Neuron (in vitro differentiated cells): ENCODE measurements around the gene TEKT5.

Experiments used
- H2AFZ ChIP-seq: one replicate; pipeline ENCODE4 v1.6.1; 2013; ENCODE audit warnings: low read depth, mild to moderate bottlenecking, inconsistent platforms, low read length, moderate library complexity
- H3K27me3 ChIP-seq: one replicate; pipeline ENCODE4 v1.6.1; 2013; ENCODE audit warnings: low read length; ENCODE audit not compliant: insufficient read depth
- H3K36me3 ChIP-seq: one replicate; pipeline ENCODE4 v1.6.1; 2013; ENCODE audit warnings: low read length; ENCODE audit not compliant: insufficient read depth
- H3K4me1 ChIP-seq: one replicate; pipeline ENCODE4 v1.6.1; 2013; ENCODE audit warnings: low read length; ENCODE audit not compliant: insufficient read depth
- H3K4me3 ChIP-seq: 2 replicates; pipeline ENCODE4 v1.5.1; 2013; ENCODE audit warnings: mild to moderate bottlenecking, low read length, moderate library complexity
- H3K9me3 ChIP-seq: one replicate; pipeline ENCODE4 v1.6.1; 2013; ENCODE audit warnings: low read length

TEKT5 gene

DNA sequence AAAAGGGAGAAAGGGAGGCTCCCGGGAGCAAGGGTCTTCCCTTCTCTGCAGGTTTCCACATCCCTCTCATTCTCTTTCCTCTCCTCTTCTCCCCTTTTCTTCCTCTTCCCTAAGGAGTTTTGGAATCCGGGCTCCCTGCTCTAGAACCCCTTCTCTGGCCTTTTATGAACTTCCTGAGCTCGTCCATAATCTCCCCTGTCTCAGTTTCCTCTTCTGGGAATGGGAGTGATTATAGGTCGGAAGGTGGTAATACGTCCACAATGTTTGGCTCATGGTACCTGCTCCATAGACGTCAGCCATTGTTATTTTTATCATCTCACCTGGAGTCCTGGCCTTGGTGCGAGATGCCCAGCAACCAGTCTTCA, 113.9 kb downstream of the TEKT5 start:
- Histone ChIP-seq H2AFZ (peak overlapping the region; percentile 98), H3K36me3 (no peaks in the 10 kb centered on the region), H3K9me3 (no peaks in the 10 kb centered on the region), H3K27me3 (no peaks in the 10 kb centered on the region), H3K4me3 (peak overlapping the region; percentile 58), H3K4me1 (peaks cover 16% of the 10 kb centered on the region)

GRCh38 chr16:10579965-10580882, 114.5 kb downstream of the TEKT5 start, which contains the start of gene EMP2:
Gene EMP2, minus strand, starts transcription at chr16:10580598. Its CDS starts 32,981 bp downstream, at chr16:10547617.
- Histone ChIP-seq H3K4me1 (peaks cover 16% of the 10 kb centered on the region), H3K36me3 (no peaks in the 10 kb centered on the region), H3K4me3 (peak within 1 kb of the TSS; percentile 58), H2AFZ (peak within 1 kb of the TSS; percentile 98), H3K9me3 (no peaks in the 10 kb centered on the region), H3K27me3 (no peaks in the 10 kb centered on the region)

- Histone ChIP-seq H3K36me3 (no peaks in the 10 kb centered on the region), H3K4me1 (peaks cover 16% of the 10 kb centered on the region), H2AFZ (peak overlapping the region; percentile 98), H3K4me3 (peak overlapping the region; percentile 58), H3K9me3 (no peaks in the 10 kb centered on the region), H3K27me3 (no peaks in the 10 kb centered on the region)
Measured at GRCh38 chr16:10579575-10579964, 115.2 kb downstream of the TEKT5 start.

- Histone ChIP-seq H3K36me3 (no peaks in the 10 kb centered on the region), H3K27me3 (no peaks in the 10 kb centered on the region), H2AFZ (no peak overlapping the region), H3K4me3 (no peak overlapping the region), H3K4me1 (peaks cover 16% of the 10 kb centered on the region), H3K9me3 (no peaks in the 10 kb centered on the region)
Measured at GRCh38 chr16:10578474-10579316, 116.0 kb downstream of the TEKT5 start.
